ENCODE results near the gene NUDT16.

Gene NUDT16

GRCh38 chr3:131431754-131432153 lies 50.2 kb downstream of the NUDT16 start:
- Histone ChIP-seq H4K20me1 (ENCODE audit: insufficient read depth, low read length) (no peaks in the 10 kb centered on the region), H3K4me1 (ENCODE audit: low read length) (no peaks in the 10 kb centered on the region), H3K4me3 (ENCODE audit: low read length) (no peak overlapping the region), H3K27ac (ENCODE audit: low read length) (no peak overlapping the region), H3K79me2 (ENCODE audit: low read length) (no peaks in the 10 kb centered on the region), H2AFZ (ENCODE audit: low read depth, low read length) (no peak overlapping the region), H3K9me3 (ENCODE audit: insufficient read depth, low read length) (no peaks in the 10 kb centered on the region), H3K36me3 (replicated peaks; ENCODE audit: low read depth, low read length) (no peaks in the 10 kb centered on the region), H3K4me2 (ENCODE audit: low read length) (no peak overlapping the region), H3K9ac (ENCODE audit: low read length) (no peak overlapping the region), H3K27me3 (ENCODE audit: low read depth, low read length) (no peaks in the 10 kb centered on the region)
- TF ChIP-seq CTCF (IDR thresholded peaks at IDR 0.05; ENCODE audit: low read depth, low read length) (no peak), EZH2phosphoT487 (IDR thresholded peaks at IDR 0.05; ENCODE audit: low read depth) (no peak)

GRCh38 chr3:131432441-131432840 lies 50.9 kb downstream of the NUDT16 start:
- H2AFZ ChIP-seq (ENCODE audit: low read depth, low read length) = no peak overlapping the region
- no peaks in the 10 kb centered on the region for H3K4me1 ChIP-seq (ENCODE audit: low read length)
- no peaks in the 10 kb centered on the region for H3K9me3 ChIP-seq (ENCODE audit: insufficient read depth, low read length)
- H4K20me1 ChIP-seq (ENCODE audit: insufficient read depth, low read length) = no peaks in the 10 kb centered on the region
- no peaks in the 10 kb centered on the region for H3K79me2 ChIP-seq (ENCODE audit: low read length)
- no peak overlapping the region for H3K27ac ChIP-seq (ENCODE audit: low read length)
- H3K4me2 ChIP-seq (ENCODE audit: low read length) = no peak overlapping the region
- H3K27me3 ChIP-seq (ENCODE audit: low read depth, low read length) = no peaks in the 10 kb centered on the region
- H3K36me3 ChIP-seq (replicated peaks; ENCODE audit: low read depth, low read length) = no peaks in the 10 kb centered on the region
- no peak overlapping the region for H3K9ac ChIP-seq (ENCODE audit: low read length)
- TF ChIP-seq EZH2phosphoT487 (IDR thresholded peaks at IDR 0.05; ENCODE audit: low read depth) (no peak), CTCF (IDR thresholded peaks at IDR 0.05; ENCODE audit: low read depth, low read length) (no peak)
- H3K4me3 ChIP-seq (ENCODE audit: low read length) = no peak overlapping the region

- Histone ChIP-seq H4K20me1 (ENCODE audit: insufficient read depth, low read length) (no peaks in the 10 kb centered on the region), H3K27ac (ENCODE audit: low read length) (no peak overlapping the region), H3K9ac (ENCODE audit: low read length) (no peak overlapping the region), H3K79me2 (ENCODE audit: low read length) (no peaks in the 10 kb centered on the region), H3K27me3 (ENCODE audit: low read depth, low read length) (no peaks in the 10 kb centered on the region), H3K36me3 (replicated peaks; ENCODE audit: low read depth, low read length) (no peaks in the 10 kb centered on the region), H3K9me3 (ENCODE audit: insufficient read depth, low read length) (no peaks in the 10 kb centered on the region), H3K4me2 (ENCODE audit: low read length) (no peak overlapping the region), H3K4me3 (ENCODE audit: low read length) (no peak overlapping the region), H2AFZ (ENCODE audit: low read depth, low read length) (no peak overlapping the region), H3K4me1 (ENCODE audit: low read length) (peaks cover 4% of the 10 kb centered on the region)
- no peak for TF ChIP-seq EZH2phosphoT487 (IDR thresholded peaks at IDR 0.05; ENCODE audit: low read depth)
Observed at GRCh38 chr3:131435000-131435399, 53.4 kb downstream of the NUDT16 start.
